NCI-H146 (cell line): ENCODE measurements around the gene CYSRT1.

Source experiments
- DNase-seq: peaks from one replicate; lab custom pipeline; 2025; lab: John Stamatoyannopoulos, UW

CYSRT1 gene

GRCh38 chr9:137271696-137272076 is 46.7 kb downstream of the CYSRT1 start:
- no peak for DNase-seq

- DNase-seq, result no peak
These were observed 47.5 kb downstream of the CYSRT1 start for GRCh38 chr9:137272241-137273094.

- DNase-seq, result peak; percentile 25
These were observed 48.1 kb downstream of the CYSRT1 start for GRCh38 chr9:137273095-137273490.

GRCh38 chr9:137273611-137274320 is 48.8 kb downstream of the CYSRT1 start:
- peak; percentile 74 for DNase-seq

GRCh38 chr9:137275203-137275587 is 50.2 kb downstream of the CYSRT1 start:
- no peak for DNase-seq
